HG02870 (cell line): ENCODE data around the gene GRIFIN.

Experiments
- ATAC-seq: cut with Tn5 transposase; IDR thresholded peaks from one replicate; pipeline ENCODE4 v1.9.1; 2021; ENCODE audit warnings: mild to moderate bottlenecking, moderate library complexity; ENCODE audit not compliant: unreplicated experiment

GRIFIN gene

DNA sequence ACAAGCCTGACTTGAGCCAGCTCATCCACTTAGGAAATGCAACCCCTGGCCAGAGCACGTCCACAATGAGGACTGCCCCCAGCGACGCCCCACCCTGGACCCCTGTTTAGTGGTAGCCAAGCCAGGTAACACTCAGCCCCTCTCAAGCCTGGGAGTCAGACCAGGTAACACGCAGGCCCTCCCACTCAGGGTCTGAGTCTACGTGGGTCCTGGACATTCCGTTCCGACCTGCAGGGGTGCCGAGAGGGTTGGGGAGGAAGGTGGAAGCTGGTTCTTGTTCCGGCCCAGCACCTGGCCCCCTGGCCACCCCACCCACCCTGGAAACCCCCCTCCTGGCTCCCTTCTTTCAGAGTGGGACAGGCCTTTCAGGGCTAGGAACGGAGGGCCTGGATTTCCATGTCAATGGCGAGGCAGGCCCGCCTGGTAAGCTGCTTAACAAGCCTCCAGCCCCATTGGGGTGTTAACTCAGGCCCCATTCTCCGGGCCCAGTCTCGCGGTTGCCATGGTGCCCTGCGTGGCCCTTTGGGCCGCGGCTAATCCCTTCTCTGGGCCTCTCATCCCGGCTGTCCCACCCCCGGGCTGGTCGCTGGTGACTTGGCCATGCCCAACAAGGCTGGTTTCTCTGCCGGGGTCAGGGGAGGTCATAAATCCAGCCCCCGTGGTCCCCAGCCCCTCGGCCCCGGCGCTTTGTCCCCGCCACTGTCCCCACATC is 23.7 kb upstream of the GRIFIN start:
- no peak for ATAC-seq

DNA sequence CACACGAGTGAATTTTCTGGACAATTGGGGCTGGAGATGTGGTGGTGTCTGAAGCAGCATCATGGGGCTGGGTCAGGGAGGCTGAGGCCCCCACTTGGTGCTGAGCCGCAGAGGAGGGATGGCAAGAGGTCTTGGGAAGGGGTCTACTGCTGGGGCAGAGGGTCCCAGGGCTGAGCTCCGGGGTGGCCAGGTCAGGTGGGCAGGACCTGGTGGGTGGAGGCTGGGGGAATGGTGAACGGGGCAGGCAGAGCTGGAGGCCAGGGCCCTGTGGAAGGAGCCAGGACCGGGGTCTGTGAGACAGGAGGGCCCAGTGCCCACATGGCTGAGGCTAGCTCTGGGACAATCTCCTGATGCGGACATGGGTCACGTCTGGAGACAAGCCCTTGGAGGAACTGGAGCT is 23.0 kb upstream of the GRIFIN start:
- ATAC-seq = no peak

DNA sequence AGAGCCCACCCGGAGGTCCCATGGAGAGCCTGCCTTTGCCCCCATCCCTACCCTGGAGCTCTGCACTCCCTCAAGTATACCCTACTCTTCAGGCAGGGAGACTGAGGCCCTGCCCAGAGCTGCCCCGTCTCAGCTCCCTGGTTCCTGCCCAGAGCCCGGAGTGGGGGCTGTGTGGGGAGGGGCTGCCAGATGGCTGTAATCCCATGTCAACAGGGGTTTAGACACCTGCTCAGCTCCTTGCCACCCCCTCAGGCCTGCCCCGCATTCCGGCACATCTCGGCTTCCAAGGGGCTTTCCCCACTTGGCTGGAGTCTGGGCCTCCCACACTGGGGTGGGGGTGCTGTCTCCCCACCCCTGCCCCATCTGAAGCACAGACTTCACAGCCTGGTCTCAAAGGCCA is 22.5 kb upstream of the GRIFIN start:
- ATAC-seq = no peak

DNA sequence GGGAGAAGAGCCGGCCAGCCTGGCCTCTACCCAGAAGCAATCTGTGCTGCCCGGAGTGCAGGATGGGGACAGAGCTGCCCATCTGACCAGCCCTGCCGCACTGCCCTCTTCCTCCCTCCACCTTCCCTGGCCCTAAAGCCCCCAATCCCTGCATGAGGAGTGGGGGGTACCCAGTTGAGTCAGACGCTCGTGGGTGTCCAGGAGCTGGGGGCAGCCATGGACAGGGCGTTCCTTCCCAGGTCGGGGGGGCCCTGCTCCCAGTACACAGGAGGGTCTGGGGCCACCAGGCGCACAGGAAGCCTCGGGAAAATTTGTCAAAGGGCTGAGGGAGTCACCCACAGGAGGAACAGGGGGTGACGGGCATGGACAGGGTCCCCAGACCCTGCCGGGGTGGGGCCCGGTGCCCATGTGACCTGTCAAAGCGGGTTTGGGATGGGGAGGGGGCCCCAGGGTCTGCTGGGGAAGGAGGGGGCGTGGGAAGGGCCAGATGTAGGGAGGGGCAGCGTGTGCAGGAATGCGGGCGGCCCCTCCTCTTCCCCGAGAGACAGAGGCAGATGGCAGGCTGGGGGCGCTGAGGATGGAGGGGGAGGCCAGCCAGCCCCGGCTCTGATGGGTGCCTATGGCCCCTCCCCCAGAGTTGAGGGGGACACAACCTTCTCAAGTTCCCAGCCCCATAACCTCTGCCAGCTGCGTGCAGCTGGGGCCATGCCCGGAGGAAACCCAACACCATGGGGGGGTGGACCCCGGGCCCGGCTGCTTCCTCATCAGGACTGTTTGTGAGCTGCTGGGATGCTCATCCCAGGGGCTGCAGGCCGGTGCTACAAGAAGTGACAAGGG is 21.5 kb upstream of the GRIFIN start:
- no peak for ATAC-seq

DNA sequence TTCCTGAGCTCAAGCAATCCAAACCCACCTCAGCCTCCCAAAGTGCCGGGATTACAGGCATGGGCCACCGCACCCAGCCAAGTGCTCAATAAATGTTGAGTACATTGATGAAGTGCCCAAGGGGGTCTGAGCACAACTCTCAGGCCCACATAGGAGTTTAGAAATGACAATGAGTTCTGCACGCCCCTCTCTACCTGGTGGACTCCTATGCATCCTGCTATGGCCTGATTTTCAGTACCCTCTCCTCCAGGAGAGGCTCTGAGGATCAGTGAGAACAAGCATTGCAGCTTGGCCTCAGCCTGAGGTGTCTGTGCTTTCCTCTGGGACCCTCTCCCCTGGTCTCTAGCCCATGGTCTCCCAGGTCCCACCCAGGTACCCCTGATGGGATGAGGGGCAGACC is 20.9 kb upstream of the GRIFIN start:
- ATAC-seq = no peak

DNA sequence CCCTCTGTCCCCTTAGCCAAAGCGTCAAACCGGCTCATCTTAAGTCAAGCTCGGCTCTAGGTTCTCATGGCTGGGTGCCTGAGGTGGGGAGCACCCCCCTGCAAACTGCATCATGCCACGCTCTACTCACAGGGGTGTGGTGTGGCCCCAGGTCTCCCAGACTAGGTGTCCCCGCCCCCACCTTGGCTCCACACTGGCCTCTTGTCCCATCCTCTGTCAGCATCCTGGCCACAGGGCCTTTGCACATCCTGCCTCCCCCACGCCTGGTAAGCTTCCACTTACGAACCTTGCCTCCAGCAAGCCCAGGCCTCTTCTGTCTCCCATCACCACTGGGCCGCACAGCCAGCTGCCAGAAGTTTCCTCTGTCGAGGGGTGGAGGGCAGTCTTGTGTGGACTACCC is 20.2 kb upstream of the GRIFIN start:
- ATAC-seq = no peak

DNA sequence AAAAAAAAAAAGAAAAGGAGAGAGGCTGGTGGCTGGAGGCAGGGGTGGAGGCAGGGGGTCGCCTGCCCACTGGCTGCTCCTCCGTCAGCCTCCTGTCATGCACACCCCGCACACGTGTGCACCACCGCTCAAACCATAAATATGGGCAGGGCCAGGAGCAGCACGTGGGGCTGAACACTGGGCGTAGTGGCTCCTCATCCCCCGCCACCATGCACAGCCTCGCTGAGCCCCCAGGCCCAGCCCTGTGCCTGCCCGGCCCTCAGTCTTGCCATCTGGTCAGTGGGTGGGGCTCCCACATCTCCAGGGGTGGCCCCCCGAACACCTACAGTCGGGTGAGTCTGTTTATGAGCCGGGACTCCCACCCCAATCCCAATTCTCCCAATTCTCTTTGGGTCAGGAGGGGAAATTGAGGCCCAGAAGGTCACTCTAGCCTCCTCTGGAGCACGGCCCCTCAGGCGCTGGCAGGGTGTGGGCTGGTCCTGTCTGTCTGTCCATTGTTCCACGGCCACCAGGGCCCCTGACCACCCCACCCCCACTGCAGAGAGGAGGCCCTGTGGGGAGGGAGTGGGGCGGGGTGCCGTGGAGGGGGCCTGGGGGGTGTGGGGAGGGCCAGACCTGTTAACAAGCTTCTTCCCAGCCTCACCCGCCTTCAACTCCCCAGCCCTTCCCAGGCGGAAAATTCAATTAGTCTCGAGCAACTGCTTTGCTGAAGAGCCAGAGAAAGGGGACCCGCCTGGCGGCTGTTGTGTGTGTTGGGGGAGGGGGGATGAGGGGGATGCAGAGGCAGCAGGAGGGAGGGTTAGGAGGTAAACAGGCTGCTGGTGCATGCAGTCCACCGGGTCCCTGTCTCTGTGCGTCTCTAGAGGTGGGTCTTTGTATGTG is 19.5 kb upstream of the GRIFIN start:
- ATAC-seq = no peak

DNA sequence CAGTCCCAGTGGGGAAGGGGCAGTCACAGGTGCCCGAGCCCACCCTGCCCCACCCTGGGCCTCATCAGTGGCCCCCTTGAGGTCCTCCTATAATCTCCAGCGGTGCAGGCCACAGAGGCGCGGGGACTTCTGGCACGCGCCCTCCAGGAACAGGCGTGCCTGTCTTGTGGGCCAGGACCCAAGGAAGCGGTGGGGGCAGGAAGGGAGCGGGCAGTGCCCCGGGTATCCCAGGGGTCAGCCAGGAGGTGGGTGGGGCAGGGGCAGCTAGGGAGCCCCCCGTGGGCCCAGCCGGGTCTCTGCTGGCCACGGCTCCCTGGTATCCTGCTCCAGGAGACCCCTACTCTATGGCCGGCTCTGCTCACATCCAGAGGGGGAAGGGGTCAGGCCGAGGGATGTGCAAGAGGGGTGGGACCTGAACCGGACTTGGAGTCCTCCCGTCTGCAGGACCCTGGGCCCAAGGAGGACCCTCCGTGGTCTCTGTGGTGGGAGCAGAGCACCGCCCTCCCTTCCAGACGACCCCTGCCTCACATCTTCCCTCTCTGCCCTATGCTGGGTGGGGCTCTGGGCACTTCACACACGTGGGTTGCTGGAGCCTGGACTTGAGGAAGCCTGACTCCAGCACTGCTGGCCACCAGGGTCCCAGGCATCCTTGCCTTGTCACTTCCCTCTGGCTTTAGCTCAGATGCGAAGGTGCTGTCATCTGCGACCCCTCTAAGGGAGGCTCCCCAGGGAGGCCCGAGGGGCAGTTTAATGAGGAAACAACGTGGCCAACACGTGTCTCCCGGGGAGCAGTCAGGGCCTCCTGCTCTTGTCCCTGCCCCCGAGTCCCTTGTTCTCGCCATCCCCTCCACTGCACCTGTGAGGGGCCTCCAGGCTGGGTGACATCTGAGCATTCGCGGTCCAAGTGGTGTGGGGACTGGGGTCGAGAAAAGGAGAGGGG is 18.3 kb upstream of the GRIFIN start:
- no peak for ATAC-seq

DNA sequence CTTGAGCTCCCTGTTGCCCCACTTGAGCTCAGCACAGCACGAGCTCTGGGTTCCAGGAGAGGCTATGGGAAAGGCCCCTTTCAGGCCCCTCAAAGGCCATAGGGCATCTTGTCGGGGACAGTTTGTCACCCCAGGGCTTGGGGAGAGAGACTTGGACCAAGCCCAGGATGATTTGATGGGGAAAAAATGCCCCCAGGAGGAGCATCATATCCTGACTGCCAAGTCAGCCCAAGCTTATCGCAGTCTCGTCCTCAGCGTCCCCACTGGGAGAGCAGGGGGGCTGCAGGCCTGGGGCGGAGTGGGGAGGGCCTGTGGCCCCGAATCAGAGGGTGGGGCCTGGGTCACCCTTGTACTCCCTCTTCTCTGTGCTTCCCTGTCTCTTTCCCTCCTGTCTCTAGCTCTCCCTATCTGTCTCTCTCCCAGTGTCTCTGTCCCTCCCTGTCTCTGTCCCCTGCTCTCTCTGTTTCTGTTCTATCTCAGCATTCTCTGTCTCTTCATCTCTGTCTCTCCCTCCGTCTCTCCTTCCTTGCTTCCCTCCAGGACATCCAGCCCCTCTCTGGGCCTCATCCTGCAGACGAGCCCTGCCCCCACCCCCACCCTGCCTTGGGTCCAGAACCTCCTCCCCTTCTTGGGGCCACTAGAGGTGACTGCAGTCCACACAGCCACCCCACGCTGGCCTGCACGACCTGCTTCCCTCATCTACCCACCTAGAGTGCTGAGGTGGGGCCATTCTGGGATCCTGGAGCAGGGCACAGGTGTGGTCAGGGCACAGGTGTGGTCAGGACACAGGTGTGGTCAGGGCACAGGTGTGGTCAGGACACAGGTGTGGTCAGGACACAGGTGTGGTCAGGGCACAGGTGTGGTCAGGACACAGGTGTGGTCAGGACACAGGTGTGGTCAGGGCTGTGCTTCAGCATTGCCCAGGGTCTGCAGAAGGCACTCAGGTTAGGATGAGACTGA is 17.3 kb upstream of the GRIFIN start:
- ATAC-seq = no peak

DNA sequence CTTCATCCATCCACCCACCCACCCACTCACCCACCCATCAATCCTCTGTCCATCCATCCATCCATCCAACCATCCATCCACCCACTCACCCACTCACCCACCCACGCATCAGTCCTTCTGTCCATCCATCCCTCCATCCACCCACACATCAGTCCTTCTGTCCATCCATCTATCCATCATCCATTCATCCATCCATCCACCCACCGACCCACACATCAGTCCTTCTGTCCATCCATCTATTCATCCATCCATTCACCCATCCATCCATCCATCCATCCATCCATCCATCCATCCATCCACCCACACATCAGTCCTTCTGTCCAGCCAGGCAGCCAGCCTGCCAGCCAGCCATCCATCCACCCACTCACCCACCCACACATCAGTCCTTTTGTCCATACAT is 15.8 kb upstream of the GRIFIN start:
- no peak for ATAC-seq

DNA sequence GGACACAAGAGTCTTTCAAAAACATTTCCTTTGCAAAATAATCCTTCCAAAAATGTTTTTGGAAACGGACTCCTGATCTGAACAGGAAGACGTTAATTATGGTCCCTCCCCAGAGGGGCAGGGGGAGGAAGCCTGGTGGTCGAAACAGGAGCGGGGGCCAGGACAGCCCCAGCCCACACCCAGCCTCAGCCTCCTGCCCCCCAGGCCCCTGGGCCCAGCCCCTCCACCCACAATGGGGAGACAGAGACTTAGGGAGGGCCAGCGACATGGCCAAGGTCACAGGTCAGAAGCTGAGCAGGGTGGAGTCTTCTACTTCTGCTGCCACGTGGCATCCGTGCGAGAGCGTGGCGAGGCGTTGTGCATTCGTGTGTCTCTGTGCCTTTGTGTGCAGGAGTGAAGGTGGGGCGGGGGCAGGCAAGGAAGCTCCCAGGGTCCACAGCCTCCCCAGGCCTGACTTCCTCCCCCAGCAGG is 14.0 kb upstream of the GRIFIN start:
- ATAC-seq = no peak

DNA sequence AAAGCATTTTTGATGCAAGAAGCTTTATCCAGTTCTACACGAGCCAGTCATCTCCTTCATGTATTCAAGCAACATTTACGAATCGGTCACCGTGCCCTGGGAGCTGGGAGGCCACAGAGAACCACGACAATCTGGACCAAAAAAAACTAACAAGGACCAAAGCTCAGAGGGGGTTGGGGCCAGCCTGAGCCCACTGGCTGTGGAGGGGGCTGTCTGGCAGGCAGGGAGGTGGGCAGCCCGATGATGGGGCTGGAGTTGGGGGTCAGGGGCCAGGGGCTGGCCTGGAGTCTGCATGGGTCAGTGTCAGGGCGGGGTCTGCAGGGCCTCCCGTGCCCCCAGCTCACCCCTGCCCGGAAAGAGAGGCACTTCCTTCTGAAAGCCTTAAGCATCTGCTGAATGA is 12.5 kb upstream of the GRIFIN start:
- ATAC-seq = no peak

DNA sequence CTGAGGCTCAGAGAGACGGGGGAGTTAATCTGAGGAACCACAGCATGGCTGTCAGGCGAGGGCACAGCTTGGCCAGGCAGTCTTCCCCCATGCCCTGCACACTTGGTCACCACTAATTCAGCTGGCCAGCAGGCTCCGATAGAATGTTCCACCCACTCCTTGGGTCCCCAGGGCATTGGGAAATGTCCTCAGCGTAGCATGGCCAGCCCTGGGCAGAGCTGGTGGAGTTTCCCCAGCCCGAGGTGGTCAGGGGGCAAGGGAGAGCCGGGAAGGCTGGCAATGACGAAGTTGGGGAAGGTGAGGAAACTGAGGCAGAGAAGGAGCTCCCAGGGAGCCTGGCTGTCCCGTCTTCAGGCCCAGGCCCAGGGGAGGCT is 12.1 kb upstream of the GRIFIN start:
- no peak for ATAC-seq

DNA sequence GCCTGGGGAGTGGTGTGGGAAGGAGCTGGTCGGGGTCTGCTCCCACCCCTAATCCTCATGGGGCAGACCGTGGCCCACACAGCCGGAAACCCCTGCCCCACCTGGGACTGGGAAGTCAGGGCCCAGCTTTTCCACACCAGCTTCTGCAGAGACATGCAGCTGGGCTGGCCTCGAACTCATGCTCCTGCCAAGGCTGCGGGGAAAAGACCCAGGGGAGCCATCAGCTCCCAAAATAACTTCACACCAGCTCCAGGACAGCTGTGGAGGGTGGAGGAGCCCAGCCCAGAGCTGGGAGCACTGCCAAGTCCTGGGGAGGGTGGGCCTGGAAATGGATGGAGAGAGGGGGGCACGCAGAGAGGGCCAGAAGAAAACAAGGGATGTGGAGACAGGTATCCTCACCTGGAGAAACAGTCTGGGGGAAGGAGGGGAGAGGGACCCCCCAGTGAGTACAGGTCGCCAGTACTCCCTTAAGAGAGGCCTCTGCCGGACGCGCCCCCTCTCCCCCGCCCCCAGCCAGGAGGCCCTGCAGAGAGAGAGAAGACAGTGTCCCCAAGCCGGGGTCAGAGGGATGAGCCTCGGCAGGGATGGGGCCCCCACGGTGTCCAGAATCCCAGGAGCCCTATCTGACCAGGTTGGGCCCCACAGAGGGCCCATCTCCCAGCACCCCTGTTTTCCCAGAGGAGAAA is 11.5 kb upstream of the GRIFIN start:
- no peak for ATAC-seq

DNA sequence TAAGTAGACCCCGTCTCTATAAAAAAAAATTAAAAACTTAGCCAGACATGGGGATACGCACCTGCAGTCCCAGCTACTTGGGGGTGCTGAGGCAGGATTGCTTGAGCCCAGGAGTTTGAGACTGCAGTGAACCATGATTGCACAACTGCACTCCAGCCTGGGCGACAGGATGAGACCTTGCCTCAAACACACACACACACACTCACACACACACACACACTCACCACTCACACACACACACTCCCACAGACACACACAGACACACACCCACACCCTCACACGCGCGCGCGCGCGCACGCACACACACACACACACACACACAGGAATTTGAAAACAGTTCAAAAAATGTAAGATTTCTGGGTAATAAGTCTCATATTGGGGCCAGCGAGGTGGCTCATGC is 8.7 kb upstream of the GRIFIN start:
- ATAC-seq = no peak

DNA sequence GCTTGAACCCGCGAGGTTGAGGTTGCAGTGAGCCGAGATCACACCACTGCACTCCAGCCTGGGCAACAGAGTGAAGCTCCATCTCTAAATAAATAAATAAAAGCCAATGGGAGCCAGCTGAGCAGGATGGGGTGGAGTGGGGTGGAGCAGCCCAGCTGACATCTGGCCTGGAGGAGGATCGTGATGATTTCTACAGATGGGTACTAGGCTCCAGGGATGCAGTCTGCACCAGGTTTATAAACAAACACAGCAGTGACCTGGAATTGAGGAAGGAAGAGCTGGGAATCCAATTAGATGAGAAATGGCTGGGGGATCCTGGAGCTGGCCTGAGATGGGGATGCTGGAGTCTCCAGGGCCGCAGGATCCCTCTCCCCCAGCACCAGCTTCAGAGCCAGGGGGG is 7.3 kb upstream of the GRIFIN start:
- no peak for ATAC-seq

DNA sequence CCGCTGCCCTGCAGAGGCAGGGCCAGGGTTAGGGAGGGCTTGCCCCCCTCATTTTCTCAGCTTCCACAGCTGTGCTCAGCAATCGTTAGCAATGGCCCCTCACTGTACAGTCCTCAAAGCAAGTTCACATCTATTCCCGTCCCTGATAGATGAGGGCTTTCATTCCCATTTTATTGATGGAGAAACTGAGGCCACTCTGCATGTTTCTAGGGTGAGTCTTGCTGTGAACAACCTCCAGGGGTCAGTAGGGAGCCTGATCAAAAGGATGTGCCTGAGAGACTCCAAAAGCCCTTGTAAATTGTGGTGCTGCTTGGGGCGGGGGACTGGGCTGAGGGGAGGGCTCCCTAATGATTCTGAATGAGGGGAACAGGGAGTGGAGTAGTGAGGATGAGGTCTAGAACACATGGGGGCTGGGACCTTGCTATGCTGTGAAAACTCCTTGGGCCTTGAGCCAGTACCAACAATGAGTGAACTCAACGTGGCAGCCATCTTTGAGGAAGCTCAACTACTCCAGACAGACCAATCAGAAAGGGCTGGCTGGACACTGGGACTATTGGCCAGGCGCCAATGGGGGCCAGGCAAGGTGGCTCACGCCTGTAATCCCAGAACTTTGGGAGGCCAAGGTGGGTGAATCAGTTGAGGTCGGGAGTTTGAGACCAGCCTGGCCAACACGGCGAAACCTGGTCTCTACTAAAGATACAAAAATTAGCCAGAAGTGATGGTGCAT is 6.7 kb upstream of the GRIFIN start:
- ATAC-seq = no peak

DNA sequence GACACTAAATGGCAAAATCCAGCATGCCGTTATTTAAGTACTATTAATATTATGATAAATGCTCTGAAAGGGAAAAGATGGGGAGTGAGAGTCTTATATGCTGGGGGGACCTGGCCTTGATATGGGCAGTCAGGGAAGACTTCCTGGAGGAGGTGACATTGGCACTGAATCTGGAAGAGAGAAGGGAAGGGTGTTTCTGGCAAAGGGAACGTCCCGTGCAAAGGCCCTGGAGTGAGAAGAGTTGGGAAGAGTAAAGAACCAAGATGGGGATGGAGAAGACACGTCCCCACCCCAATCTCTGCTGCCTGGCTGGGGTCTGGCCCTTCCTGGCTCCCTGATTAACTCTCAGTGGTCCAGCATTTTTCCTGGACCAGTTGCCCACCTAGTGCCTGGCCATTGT is 5.0 kb upstream of the GRIFIN start:
- no peak for ATAC-seq
